H1 (cell line): ENCODE data around the gene CCT3.

Experiments
- EZH2 ChIP-seq: fragments of 200-600 bp; sonication (generic); IDR thresholded peaks from 2 replicates; pipeline ENCODE4 v1.7.1; 2012; ENCODE audit warnings: low read depth, mild to moderate bottlenecking, moderate library complexity, low read length, inconsistent platforms; ENCODE audit not compliant: severe bottlenecking
- JUN ChIP-seq: IDR thresholded peaks from 2 replicates; pipeline ENCODE4 v1.6.1; 2011; ENCODE audit warnings: low read depth, mild to moderate bottlenecking, improper control_type of control experiment, low read length
- KDM1A ChIP-seq: fragments of 200-600, 300-600 bp; sonication (generic); IDR thresholded peaks from 2 replicates; pipeline ENCODE4 v1.7.1; 2016; ENCODE audit warnings: mild to moderate bottlenecking, low read length, borderline replicate concordance
- NRF1 ChIP-seq: IDR thresholded peaks from 2 replicates; pipeline ENCODE4 v1.6.1; 2011; ENCODE audit warnings: mild to moderate bottlenecking, low read depth, low read length, improper control_type of control experiment
- POLR2A ChIP-seq, 2 experiments: IDR thresholded peaks; 1 replicate in 1 of 2; 2 replicates in 1 of 2; pipeline ENCODE4 v1.6.1; 2011; ENCODE audit warnings: low read depth in 2 of 2, low read length in 2 of 2, mild to moderate bottlenecking in 2 of 2; ENCODE audit errors: control extremely low read depth in 1 of 2
- POLR2AphosphoS5 ChIP-seq: IDR thresholded peaks from 2 replicates; pipeline ENCODE4 v1.6.1; 2011; ENCODE audit warnings: low read depth, low read length
- RAD21 ChIP-seq, 2 experiments: IDR thresholded peaks in 1 of 2; conservative IDR thresholded peaks in 1 of 2; 2 replicates each; pipeline ENCODE4 v1.6.1; 2011; ENCODE audit warnings: low read depth in 2 of 2, low read length in 2 of 2, improper control_type of control experiment in 1 of 2, inconsistent platforms in 1 of 2, mild to moderate bottlenecking in 1 of 2, moderate library complexity in 1 of 2
- TF ChIP-seq, protein P1 (sequence below): IDR thresholded peaks from 2 replicates; pipeline ENCODE4 v1.6.1; 2011; ENCODE audit warnings: low read depth, mild to moderate bottlenecking, low read length; ENCODE audit not compliant: insufficient read depth
- TF ChIP-seq, protein P2 (sequence below), 3 experiments: IDR thresholded peaks; 1 replicate in 2 of 3; 2 replicates in 1 of 3; pipeline versions ENCODE4 v1.5.1 to v1.6.1; 2011; ENCODE audit warnings: low read length in 3 of 3, mild to moderate bottlenecking in 3 of 3, inconsistent platforms in 2 of 3, low read depth in 1 of 3, moderate library complexity in 1 of 3; ENCODE audit not compliant: insufficient read depth in 1 of 3; ENCODE audit errors: control extremely low read depth in 1 of 3

DNA sequence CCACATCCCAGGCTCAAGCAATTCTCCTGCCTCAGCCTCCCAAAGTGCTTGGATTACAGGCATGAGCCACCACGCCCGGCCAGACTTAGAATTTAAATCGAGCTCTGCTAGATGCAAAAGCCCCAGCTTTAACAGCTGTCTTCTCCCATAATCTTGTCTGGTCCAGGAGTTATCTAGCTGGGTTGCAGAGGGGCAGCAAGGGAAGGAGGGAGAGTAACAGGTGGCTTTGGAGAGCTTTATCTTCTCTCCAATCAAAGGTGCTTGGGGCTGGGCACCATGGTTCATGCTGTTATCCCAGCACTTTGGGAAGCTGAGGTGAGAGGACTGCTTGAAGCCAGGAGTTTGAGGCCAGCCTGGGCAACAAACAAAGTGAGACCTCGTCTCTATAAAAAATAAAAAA, 34.8 kb upstream of the CCT3 start:
- TF ChIP-seq, protein P1, sequence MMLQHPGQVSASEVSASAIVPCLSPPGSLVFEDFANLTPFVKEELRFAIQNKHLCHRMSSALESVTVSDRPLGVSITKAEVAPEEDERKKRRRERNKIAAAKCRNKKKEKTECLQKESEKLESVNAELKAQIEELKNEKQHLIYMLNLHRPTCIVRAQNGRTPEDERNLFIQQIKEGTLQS: no peak
- TF ChIP-seq KDM1A: no peak
- no peak for TF ChIP-seq POLR2AphosphoS5
- TF ChIP-seq NRF1: no peak
- no peak for TF ChIP-seq JUN
- TF ChIP-seq, protein P2, sequence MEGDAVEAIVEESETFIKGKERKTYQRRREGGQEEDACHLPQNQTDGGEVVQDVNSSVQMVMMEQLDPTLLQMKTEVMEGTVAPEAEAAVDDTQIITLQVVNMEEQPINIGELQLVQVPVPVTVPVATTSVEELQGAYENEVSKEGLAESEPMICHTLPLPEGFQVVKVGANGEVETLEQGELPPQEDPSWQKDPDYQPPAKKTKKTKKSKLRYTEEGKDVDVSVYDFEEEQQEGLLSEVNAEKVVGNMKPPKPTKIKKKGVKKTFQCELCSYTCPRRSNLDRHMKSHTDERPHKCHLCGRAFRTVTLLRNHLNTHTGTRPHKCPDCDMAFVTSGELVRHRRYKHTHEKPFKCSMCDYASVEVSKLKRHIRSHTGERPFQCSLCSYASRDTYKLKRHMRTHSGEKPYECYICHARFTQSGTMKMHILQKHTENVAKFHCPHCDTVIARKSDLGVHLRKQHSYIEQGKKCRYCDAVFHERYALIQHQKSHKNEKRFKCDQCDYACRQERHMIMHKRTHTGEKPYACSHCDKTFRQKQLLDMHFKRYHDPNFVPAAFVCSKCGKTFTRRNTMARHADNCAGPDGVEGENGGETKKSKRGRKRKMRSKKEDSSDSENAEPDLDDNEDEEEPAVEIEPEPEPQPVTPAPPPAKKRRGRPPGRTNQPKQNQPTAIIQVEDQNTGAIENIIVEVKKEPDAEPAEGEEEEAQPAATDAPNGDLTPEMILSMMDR (IDR thresholded peaks at IDR 0.05; ENCODE audit: control extremely low read depth in 1 of 3, insufficient read depth in 1 of 3, low read depth in 1 of 3, low read length in 3 of 3): no peak
- TF ChIP-seq RAD21 (IDR thresholded peaks at IDR 0.05 in 1 of 2, conservative IDR thresholded peaks at IDR 0.05 in 1 of 2; ENCODE audit: low read depth in 2 of 2, low read length in 2 of 2): no peak
- TF ChIP-seq EZH2: no peak
- no peak for TF ChIP-seq POLR2A (IDR thresholded peaks at IDR 0.05; ENCODE audit: control extremely low read depth in 1 of 2, low read depth in 2 of 2, low read length in 2 of 2)
